NB4 (cell line): ENCODE data around the gene KCNC2.

ENCODE experiments used
- CTCF ChIP-seq: IDR thresholded peaks from one replicate; pipeline ENCODE4 v1.5.1; 2012; ENCODE audit warnings: low read depth, low read length
- MYC ChIP-seq: IDR thresholded peaks from 2 replicates; pipeline ENCODE4 v1.6.1; 2011; ENCODE audit warnings: low read depth, low read length
- POLR2A ChIP-seq: IDR thresholded peaks from 2 replicates; pipeline ENCODE4 v1.6.1; 2011; ENCODE audit warnings: mild to moderate bottlenecking; ENCODE audit not compliant: insufficient read length; ENCODE audit errors: extremely low read depth

GRCh38 chr12:75196408-75196807, 13.2 kb downstream of the KCNC2 start:
- TF ChIP-seq MYC (no peak), POLR2A (no peak), CTCF (no peak)
